HG02678 (cell line): ENCODE data around the gene VASN.
"Not testable (repeated sequence)": the region's sequence is repeated elsewhere in the genome, so short reads cannot be mapped to it uniquely, and the experiment has no call there.

Source experiments
- ATAC-seq: cut with Tn5 transposase; IDR thresholded peaks from one replicate; pipeline ENCODE4 v1.9.1; 2021; ENCODE audit warnings: mild to moderate bottlenecking, moderate library complexity; ENCODE audit not compliant: unreplicated experiment

VASN gene

DNA sequence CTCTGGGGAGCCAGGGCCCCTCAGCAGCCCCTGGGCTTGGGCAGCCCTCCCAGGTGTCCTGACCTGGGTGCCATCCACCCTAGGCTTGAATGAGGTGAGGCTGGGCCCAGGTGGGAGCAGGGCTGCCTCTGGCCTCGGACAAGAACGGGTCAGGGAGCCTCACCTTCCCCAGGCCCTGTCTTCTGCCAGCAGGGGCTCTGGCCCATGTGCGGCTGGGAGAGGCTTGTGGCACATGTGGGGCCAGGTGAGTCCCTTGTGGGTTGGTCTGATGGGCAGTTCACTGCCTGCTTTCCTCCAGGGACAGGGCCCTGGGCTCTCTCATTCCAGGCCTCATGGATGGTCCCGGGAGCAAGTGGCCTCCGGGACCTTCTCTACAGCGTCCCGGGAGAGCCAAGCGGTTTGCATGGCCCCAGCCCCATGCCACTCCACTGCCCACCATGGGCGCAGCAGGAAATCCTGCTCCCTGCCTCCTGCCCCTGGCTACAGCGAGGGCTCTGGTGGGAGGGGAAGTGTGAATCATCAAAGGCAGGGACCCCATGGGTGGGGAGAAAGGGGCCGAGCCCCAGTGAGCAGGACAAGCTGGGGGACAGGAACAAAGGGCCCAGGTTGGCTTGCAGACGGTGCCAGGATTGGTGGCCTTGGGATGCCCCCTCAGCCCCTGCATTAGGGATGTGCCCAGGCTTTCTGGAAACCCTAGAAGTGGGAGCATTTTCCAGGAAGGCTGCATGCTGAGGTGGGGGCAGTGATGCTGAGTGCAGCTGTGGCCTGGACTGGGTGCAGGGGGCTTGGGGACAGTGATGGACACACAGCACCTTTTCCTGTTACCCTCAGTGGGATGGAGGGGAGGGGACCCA, 12.2 kb downstream of the VASN start:
- no peak for ATAC-seq

DNA sequence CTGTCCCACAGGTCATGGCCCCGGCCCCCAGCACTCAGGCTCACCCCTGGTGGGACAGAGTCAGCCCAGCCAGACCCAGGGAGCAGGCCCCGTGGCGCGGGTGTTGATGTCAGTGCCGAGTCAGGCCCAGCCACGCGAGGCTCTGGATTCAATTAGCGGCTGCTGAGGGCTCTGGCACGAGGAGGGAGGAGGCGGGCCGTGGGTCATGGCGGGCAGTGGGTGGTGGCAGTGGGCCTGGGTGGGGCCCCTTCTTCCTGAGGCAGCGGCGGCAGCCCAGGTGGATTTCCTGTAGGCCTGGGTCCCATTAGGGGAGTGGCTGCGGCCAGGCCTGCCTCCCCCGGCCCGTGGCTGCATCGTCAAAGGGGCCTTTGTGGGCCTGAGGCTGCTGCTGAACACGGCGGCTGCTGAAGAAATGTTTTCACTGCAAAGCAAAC, 12.9 kb downstream of the VASN start:
- no peak for ATAC-seq

GRCh38 chr16:4385066-4385788, 13.6 kb downstream of the VASN start:
- no peak for ATAC-seq

DNA sequence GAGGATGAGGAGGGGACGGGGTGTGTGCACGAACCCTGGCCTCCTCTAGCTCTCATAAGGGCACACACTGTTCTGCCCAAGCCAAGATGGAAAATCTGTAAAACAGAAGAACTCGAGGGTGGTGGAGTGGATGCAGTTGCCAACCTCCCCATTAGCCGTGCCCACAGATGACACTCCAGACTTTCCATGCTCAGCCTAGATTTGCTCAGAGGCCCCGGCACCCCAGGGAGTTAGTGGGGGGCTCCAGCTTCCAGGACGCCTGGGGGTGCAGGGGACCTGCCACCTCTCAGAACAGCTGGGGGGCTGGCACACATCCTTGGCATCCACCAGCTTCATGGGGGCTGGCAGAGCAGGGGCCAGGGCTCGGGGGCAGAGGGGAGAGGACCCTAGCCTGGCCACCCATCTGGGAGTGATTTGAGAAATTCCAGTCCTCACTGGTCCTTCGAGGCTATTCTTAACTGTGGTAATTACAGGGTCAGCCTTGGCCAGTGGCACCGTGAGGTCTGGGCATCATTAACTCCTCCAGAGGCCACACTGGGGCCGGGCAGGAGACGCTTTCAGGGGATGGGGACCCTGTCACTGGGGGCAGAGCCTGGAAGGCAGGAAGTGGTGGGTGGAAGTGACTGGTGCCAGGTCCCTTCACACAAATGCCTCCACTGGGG, 14.3 kb downstream of the VASN start:
- no peak for ATAC-seq

DNA sequence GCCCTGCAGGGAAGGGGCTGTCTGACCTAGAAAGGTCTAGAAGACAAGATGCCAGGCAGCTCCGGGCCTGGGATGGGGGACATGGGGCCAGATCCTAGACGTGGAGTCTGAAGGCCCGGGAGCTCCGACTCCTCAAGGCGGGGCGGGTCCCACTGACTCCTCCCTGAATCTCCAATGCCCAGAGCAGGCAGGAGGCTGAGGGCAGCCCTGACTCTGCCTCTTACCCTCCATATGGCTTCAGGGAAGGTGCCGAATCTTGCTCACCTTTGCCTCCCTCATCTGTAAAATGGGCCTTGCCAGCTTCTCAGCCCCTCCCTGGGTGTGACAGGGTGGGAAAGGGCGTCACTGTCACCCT, 14.8 kb downstream of the VASN start:
- ATAC-seq, result no peak

DNA sequence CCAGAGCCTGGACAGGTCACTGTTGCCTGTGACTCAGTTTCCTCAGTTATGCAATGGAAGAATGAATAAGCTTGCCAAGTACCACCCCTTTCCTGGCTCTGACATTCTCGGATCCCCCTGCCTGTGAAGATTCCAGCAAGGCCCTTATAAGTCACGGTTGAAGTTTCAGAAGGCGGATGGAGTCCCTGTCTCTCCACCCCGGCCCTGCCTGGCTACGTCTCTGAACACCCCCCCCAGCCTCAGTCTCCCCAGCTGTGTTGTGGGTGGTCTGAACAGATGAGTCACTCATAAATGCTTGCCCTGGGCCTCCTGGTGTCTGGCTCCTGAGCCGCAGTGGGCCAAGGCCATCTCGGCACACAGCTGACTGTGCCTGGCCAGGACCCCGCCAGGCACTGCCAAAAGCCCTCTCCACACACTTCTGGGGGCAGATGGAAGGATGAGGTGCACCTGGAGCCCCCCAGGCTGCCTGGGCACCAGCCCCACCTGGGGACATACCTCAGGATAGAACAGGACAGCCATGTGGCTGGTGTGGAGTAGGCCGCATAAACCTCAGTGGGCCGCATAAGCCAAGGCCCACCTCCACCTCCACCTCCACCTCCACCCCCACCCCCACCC, 15.4 kb downstream of the VASN start:
- ATAC-seq, result no peak

DNA sequence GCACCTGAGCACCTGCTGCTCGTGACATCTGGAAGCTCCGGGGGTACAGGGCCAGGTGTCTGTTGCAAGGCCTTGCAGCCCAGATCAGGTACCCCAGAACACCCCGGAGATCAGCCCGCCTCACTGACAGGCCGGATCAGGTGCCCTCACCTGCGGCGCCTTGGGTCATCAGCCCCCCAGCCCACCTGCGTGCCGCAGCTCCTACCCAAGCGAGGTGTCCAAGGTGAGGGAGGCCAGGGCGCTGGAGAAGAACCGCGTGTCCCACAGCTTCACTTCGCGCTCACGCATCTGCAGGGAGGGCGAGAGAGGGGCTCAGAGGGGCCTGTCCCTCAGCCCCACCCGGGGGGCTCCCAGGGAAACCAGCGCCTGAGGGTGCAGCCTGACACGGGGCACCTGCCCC, 16.1 kb downstream of the VASN start:
- ATAC-seq, result no peak

GRCh38 chr16:4388271-4389021, 16.8 kb downstream of the VASN start:
- ATAC-seq, result no peak

GRCh38 chr16:4389051-4389955, 17.7 kb downstream of the VASN start:
- ATAC-seq, result no peak

DNA sequence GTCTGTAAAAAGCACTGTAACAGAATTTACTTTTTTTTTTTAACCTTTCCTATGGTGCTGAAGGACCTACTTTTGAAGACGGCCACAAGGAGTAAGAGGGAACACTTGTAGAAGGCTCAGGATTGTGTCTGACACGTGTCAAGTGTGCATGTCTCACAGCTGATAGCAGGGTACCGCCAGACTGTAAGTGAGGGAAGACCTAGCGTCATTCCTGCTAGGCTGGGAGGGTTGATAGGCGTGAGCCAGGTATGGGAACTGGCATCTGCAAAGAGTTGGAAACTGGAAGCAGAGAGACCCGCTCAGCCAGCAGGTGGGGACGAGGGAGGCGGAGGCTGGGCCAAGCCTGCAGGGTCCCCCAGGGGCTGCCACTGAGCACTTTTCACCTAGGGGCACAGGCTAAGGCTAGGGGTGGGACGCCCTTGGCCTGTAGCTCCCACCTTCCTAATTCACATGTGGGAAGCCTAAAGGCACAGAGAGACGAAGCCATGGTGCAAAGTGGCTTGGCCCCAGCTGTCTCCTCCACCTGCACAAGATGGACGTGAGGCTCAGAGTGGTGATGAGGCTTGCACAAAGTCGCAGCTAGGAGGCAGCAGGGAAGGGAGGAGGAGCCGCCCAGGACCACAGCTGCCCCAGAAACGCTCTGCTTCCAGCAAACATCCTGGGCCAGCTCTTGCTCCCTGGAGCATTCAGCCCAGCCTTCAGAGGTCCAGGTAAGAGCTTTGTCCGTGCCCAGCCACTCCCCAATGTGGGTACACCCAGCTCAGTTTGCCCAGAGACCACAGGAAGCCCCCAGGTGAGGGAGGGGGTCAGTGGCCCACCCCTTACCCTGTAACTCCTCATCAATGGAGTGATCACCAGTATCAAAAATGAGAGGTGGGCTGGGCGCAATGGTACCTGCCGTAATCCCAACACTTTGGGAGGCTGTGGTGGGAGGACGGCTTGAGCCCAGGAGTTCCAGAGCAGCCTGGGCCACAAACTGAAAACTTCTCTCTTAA, 18.9 kb downstream of the VASN start:
- ATAC-seq, result no peak

- no peak for ATAC-seq
These were observed 20.2 kb downstream of the VASN start for GRCh38 chr16:4391631-4392381.

- no peak for ATAC-seq
These were observed 21.0 kb downstream of the VASN start for GRCh38 chr16:4392382-4393239.

DNA sequence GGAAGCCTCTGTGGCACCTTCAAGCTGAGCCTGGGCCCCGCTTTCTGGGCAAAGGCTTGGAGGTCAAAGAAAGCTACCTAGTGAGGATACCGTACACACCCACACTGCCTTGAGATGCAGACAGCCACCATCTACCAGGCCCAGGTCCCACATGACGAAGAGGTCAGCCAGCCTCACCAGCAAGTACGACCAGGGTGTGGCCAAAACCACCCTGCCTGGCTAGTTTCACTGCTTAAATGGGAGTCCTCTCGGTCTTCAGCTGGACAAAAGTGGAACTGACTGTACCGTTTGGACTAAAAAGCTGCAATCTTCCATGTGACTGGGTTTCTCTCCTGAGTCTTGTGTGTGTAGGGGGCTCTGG, 21.6 kb downstream of the VASN start:
- no peak for ATAC-seq

DNA sequence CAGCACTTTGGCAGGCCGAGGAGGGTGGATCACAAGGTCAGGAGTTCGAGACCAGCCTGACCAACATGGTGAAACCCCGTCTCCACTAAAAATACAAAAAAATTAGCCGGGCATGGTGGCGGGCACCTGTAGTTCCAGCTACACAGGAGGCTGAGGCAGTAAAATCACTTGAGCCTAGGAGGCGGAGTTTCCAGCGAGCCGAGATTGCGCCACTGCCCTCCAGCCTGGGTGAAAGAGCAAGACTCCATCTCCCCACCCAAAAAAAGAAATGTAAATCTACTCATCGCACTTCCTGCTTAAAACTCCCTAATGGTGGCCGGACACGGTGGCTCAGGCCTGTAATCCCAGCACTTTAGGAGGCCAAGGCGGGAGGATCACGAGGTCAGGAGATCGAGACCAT, 22.2 kb downstream of the VASN start:
- ATAC-seq, result not testable (repeated sequence)

GRCh38 chr16:4395055-4395726, 23.5 kb downstream of the VASN start:
- no peak for ATAC-seq

DNA sequence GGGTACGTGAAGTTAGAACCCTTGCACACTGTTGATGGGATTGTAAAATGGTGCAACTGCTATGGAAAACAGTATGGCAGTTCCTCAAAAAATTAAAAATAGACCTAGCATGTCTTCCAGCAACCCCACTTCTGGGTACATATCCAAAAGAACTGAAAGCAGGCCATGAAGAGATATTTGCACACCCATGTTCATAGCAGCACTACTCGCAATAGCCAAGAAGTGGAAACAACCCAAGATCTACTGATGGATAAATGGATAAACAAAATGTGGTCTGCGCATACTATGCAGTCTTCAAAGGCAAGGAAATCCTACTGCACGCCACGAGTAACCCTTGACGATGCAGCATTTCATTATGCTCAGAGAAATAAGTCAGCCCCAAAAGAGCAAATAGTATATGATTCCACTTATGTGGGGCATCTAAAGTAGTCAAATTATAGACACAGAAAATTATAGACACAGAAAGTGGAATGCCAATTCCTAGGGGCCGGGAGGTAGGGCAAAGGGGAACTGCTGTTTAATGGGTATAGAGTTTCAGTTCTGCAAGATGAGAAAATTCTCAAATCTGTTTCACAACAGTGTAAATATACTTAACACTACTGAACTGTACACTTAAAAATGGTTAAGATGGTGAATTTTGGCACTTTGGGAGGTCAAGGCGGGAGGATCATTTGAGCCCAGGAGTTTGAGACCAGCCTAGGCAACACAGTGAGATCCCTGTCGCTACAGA, 27.5 kb downstream of the VASN start:
- no peak for ATAC-seq
